Neural crest cell (in vitro differentiated cells): Measurements from ENCODE around the gene TMOD2. TPM values are rescaled to one million over a fixed set of nuclear protein-coding genes. Genes with fewer than 3 reads are reported as not detected.
A peak's percentile ranks its signal among the peaks of the same experiment; 100 is the strongest.

Source experiments
- DNase-seq: peaks from one replicate; pipeline ENCODE4 v3.0.0; 2021; ENCODE audit warnings: low read depth, mixed read lengths, low spot score
- H3K27ac Mint-ChIP-seq: one replicate; pipeline ENCODE4 v1.8.0; 2021; ENCODE audit warnings: mild to moderate bottlenecking, mixed read lengths; ENCODE audit not compliant: unreplicated experiment
- H3K27me3 Mint-ChIP-seq: 2 replicates; pipeline ENCODE4 v1.8.0; 2021; ENCODE audit warnings: low read depth, mild to moderate bottlenecking, mixed read lengths
- H3K36me3 Mint-ChIP-seq: 2 replicates; pipeline ENCODE4 v1.8.0; 2021; ENCODE audit warnings: low read depth, mild to moderate bottlenecking, mixed read lengths
- H3K4me1 Mint-ChIP-seq: 2 replicates; pipeline ENCODE4 v1.8.0; 2021; ENCODE audit warnings: mixed read lengths
- H3K4me3 Mint-ChIP-seq: one replicate; pipeline ENCODE4 v1.8.0; 2021; ENCODE audit warnings: mild to moderate bottlenecking, mixed read lengths
- H3K9me3 Mint-ChIP-seq: 2 replicates; pipeline ENCODE4 v1.8.0; 2021; ENCODE audit warnings: mixed read lengths
- total RNA-seq: library from RNA; stranded (reverse); gene quantifications from 2 replicates; pipeline ENCODE4 v1.2.1, GENCODE V29; 2021
- TF ChIP-seq, protein P1 (sequence below): fragments of 200-600 bp; sonication (generic); conservative IDR thresholded peaks from 2 replicates; pipeline ENCODE4 v1.5.0; 2021; ENCODE audit warnings: antibody characterized with exemption, mild to moderate bottlenecking

Gene TMOD2
- total RNA-seq, 1 donor from 2014 or later, result 17.4 TPM

- H3K4me1 Mint-ChIP-seq, result peaks cover 16% of the 10 kb centered on the region
- H3K27me3 Mint-ChIP-seq, result peaks cover 28% of the 10 kb centered on the region
- H3K4me3 Mint-ChIP-seq, result peak overlapping the region; percentile 86
- TF ChIP-seq, protein P1, sequence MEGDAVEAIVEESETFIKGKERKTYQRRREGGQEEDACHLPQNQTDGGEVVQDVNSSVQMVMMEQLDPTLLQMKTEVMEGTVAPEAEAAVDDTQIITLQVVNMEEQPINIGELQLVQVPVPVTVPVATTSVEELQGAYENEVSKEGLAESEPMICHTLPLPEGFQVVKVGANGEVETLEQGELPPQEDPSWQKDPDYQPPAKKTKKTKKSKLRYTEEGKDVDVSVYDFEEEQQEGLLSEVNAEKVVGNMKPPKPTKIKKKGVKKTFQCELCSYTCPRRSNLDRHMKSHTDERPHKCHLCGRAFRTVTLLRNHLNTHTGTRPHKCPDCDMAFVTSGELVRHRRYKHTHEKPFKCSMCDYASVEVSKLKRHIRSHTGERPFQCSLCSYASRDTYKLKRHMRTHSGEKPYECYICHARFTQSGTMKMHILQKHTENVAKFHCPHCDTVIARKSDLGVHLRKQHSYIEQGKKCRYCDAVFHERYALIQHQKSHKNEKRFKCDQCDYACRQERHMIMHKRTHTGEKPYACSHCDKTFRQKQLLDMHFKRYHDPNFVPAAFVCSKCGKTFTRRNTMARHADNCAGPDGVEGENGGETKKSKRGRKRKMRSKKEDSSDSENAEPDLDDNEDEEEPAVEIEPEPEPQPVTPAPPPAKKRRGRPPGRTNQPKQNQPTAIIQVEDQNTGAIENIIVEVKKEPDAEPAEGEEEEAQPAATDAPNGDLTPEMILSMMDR, result no peak
- H3K36me3 Mint-ChIP-seq, result no peaks in the 10 kb centered on the region
- H3K27ac Mint-ChIP-seq, result no peak overlapping the region
- H3K9me3 Mint-ChIP-seq, result no peaks in the 10 kb centered on the region
- DNase-seq, result peak; percentile 36
These were observed 14.5 kb upstream of the TMOD2 start for GRCh38 chr15:51736751-51737521.

- Mint-ChIP-seq H3K27ac (no peak within 1 kb of the TSS), H3K4me1 (peaks cover 16% of the 10 kb centered on the region), H3K9me3 (no peaks in the 10 kb centered on the region), H3K4me3 (peak within 1 kb of the TSS; percentile 86), H3K36me3 (no peaks in the 10 kb centered on the region), H3K27me3 (peaks cover 36% of the 10 kb centered on the region)
- peak; percentile 47 for DNase-seq
- TF ChIP-seq, protein P1, result no peak
These were observed 13.7 kb upstream of the TMOD2 start, which contains the start of gene LYSMD2 for GRCh38 chr15:51737522-51738305. LYSMD2 (minus strand) TSS chr15:51737655; CDS start chr15:51737622, 33 bp downstream.

GRCh38 chr15:51738553-51738952, 12.8 kb upstream of the TMOD2 start:
- Mint-ChIP-seq H3K27me3 (peaks cover 44% of the 10 kb centered on the region), H3K9me3 (no peaks in the 10 kb centered on the region), H3K36me3 (no peaks in the 10 kb centered on the region), H3K4me1 (peaks cover 16% of the 10 kb centered on the region), H3K27ac (no peak overlapping the region), H3K4me3 (peak overlapping the region; percentile 70)
- TF ChIP-seq, protein P1, result no peak
- DNase-seq, result no peak

DNA sequence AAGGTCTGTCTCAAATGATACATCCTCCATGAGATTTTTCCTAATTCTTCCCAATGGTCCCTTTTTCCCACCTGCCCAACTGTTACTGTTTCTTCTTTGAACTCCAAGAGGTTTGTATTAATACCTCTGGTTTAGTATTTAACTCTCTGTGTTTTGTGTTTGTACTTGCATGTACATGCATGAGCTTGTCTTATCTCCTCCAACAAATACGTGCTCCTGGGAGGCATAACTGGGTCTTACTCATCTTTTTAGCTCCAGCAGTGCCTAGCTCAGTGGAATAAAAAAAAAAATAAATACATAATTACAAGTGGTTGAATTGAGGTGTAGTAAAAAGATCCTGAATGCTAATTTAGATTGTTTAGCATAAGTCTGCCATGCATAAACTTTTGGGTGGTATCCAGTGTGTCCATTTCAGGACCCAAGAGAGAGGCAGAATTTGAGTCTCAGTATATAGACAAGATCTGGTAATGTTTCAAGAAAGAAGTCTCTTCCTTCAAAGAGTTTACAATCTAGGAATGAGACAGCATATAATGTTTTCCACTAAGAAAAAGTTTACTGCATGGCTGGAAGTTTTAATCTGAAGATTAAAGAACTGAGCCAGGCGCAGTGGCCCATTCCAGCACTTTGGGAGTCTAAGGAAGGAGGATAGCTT, 12.2 kb upstream of the TMOD2 start:
- Mint-ChIP-seq H3K27me3 (peaks cover 50% of the 10 kb centered on the region), H3K4me1 (peaks cover 16% of the 10 kb centered on the region), H3K4me3 (peak overlapping the region; percentile 70), H3K36me3 (no peaks in the 10 kb centered on the region), H3K9me3 (no peaks in the 10 kb centered on the region), H3K27ac (no peak overlapping the region)
- TF ChIP-seq, protein P1, result no peak
- DNase-seq, result no peak

DNA sequence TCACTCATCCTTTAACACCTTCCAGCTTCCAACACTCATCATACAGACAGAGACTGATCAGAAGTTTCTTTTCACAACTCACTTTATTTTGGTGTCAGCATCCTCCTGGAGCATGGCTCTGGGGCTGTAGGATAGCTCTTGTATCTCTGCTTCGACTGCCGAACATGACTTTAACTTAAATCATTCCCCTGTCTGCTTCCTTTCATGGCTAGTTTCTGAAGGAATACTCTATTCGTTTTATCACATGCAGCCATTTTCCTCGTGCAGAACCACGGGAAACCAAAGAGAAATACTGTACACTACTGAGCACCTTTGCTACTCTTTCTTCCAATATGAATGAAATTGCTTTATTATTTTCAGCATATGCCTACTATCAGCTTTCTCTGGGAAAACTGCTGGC, 2.1 kb upstream of the TMOD2 start:
- Mint-ChIP-seq H3K4me3 (no peak overlapping the region), H3K9me3 (no peaks in the 10 kb centered on the region), H3K27ac (no peak overlapping the region), H3K36me3 (no peaks in the 10 kb centered on the region), H3K27me3 (peaks cover 85% of the 10 kb centered on the region), H3K4me1 (peaks cover 25% of the 10 kb centered on the region)
- no peak for DNase-seq
- TF ChIP-seq, protein P1, result no peak
